ENCODE measurements around the gene GATA3.

Gene GATA3

GRCh38 chr10:8037199-8037801 is 17.2 kb upstream of the GATA3 start:
- H3K4me3 ChIP-seq (ENCODE audit: low read length), result no peak overlapping the region
- no peak for DNase-seq (ENCODE audit: low read depth, low spot score)

- no peak for DNase-seq (ENCODE audit: low read depth, low spot score)
- H3K4me3 ChIP-seq (ENCODE audit: low read length), result no peak overlapping the region
Observed at GRCh38 chr10:8037941-8038894, 16.3 kb upstream of the GATA3 start.

GRCh38 chr10:8039321-8039881 is 15.1 kb upstream of the GATA3 start:
- no peak overlapping the region for H3K4me3 ChIP-seq (ENCODE audit: low read length)
- DNase-seq (ENCODE audit: low read depth, low spot score), result no peak

GRCh38 chr10:8040651-8041050 is 13.8 kb upstream of the GATA3 start:
- no peak overlapping the region for H3K4me3 ChIP-seq (ENCODE audit: low read length)
- DNase-seq (ENCODE audit: low read depth, low spot score), result no peak

GRCh38 chr10:8041284-8041991 is 13.1 kb upstream of the GATA3 start:
- no peak for DNase-seq (ENCODE audit: low read depth, low spot score)
- H3K4me3 ChIP-seq (ENCODE audit: low read length), result no peak overlapping the region

GRCh38 chr10:8041992-8042720 is 12.3 kb upstream of the GATA3 start:
- no peak for DNase-seq (ENCODE audit: low read depth, low spot score)
- no peak overlapping the region for H3K4me3 ChIP-seq (ENCODE audit: low read length)

- H3K4me3 ChIP-seq (ENCODE audit: low read length), result no peak overlapping the region
- no peak for DNase-seq (ENCODE audit: low read depth, low spot score)
Observed at GRCh38 chr10:8042721-8043568, 11.5 kb upstream of the GATA3 start.

- H3K4me3 ChIP-seq (ENCODE audit: low read length), result no peak overlapping the region
- no peak for DNase-seq (ENCODE audit: low read depth, low spot score)
Observed at GRCh38 chr10:8043569-8044306, 10.8 kb upstream of the GATA3 start.

GRCh38 chr10:8044331-8044907 is 10.1 kb upstream of the GATA3 start:
- DNase-seq (ENCODE audit: low read depth, low spot score), result no peak

GRCh38 chr10:8044908-8045725 is 9.4 kb upstream of the GATA3 start:
- H3K4me3 ChIP-seq (ENCODE audit: low read length), result no peak overlapping the region
- DNase-seq (ENCODE audit: low read depth, low spot score), result no peak

More at GRCh38 chr10:8044331-8044907, 10.1 kb upstream of the GATA3 start:
- H3K4me3 ChIP-seq (ENCODE audit: low read length), result no peak overlapping the region

GRCh38 chr10:8045726-8046494 is 8.6 kb upstream of the GATA3 start:
- DNase-seq (ENCODE audit: low read depth, low spot score), result no peak
- no peak overlapping the region for H3K4me3 ChIP-seq (ENCODE audit: low read length)

- no peak for DNase-seq (ENCODE audit: low read depth, low spot score)
- no peak overlapping the region for H3K4me3 ChIP-seq (ENCODE audit: low read length)
Observed at GRCh38 chr10:8047452-8048280, 6.8 kb upstream of the GATA3 start.

GRCh38 chr10:8048281-8049008 is 6.0 kb upstream of the GATA3 start:
- no peak overlapping the region for H3K4me3 ChIP-seq (ENCODE audit: low read length)
- DNase-seq (ENCODE audit: low read depth, low spot score), result no peak
